Measurements from ENCODE around the gene SEMA4D.
"Not testable (repeated sequence)": the region's sequence is repeated elsewhere in the genome, so short reads cannot be mapped to it uniquely, and the experiment has no call there.

SEMA4D gene

DNA sequence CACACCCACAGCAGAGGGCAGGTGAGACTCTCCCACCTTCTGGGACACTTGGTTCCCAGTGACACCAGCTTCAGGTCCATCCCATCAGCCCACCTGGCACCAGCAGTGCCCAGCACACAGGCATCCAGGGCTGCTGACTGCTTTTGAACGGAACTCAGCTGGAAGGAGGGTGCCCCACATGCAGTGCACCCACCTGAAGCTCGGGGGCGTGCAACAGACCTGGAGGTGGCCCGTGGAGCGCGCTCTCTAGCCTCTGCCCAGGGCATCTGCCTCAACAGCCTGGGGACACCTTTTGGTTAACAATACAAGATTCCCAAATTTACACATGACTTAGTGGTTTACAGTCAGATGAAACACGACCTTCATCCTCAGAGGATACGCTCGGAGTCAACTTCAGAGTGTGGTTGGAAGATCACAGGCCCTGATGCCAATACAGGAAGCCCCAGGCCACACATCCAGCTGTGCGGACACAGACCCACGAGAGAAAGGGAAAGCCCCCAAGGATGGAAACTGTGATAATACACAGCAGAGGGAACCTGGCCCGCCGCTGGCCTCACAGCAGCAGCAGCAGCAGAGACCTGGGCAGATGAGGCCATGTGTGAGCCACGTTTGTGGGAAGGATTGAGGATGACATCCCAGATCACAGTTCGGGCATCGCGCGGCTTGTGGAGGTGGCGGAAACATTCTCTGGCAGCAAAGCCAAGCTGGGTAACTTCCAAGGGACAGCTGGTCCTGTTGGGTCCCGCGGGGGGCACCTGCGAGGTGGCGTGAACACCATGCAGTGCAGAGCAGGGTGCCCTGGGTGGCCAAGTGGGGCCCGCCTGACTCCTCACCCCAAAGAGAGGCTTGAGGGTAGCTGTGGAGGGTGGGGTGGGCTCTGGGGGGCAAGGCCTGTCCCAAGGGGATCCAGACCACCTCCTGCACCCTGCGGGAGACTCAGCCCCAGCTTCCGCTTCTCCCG lies 115.6 kb downstream of the SEMA4D start:
- DNase-seq: no peak

DNA sequence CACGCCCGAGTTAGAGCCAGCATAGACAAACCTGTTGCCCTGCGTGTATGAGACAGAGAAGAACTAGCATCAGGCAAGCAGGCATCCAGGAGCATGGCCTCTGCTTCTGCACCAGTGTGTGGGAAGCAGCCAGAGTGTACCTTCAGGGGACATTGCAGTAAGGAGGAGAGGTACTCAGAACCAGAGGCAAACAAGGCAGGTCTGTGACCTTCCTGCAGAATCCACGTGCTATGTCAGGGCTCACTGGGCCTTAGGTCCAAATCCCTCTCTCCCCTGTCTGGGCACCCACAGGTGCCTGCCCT lies 116.7 kb downstream of the SEMA4D start:
- DNase-seq: no peak

DNA sequence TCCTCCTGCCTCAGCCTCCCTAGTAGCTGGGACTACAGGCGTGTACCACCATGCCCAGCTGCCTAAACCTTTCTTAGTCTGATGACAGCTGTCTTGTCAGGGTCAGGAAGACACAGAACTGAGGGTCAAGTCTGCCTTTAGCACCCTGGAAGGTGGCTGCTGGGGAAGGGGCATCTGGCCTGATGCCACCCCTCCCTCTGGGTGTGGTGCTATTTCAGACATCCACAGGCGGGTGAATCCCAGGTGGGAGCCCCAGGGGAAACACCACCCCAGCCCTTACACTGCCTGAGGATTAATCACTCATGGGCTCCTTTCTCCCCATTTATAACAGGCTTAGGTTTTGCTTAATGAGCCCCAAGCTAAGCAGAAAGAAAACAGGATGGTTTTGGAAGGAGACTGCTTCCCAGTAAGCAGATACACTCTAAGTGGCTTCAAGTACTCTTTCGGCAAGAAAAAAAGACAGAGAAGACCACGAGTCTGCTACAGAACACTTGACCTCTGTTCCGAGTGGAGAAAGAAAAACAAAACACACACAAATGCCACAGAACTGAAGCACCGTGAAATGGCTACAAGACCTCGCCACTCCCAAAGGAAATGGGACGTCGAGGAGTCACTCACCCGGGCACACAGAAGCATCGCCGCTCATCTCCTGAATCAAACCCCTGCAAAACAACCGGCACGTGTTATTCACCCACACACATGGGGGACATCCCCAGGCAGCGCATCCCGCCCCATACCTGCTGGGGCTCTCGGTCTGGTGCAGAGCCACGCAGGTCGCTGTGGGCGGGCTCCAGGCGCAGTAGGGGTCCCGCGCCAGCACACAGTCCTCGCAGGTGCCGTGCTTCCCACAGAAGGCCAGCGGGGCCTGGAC lies 117.2 kb downstream of the SEMA4D start:
- DNase-seq: no peak

DNA sequence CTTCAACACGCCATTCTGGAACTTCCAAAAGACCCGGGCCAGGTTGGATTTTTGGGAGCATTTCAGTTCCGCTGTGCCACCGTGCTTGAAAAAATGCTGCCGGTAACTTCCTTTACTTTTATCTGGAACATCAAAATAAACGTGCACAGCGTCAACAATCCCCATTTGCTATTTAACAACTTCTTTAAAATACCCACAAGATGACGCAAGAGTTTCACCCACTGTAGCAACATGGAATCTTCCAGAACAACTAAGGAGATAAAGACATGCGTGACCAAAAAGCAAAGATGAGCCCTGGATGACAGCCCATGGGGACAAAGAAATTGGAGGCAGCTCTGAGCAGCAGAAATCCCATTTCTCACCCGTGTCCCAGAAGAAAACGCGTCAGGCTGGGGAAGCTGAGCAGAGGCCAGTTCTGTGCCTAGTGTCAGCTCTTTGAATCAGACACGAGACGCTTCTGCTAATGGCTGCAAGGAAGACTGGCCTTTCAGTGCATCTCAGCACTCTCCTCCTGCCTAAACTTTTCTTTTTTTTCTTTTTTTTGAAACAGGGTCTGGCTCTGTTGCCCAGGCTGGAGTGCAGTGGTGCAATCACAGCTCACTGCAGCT lies 118.3 kb downstream of the SEMA4D start:
- no peak for DNase-seq

DNA sequence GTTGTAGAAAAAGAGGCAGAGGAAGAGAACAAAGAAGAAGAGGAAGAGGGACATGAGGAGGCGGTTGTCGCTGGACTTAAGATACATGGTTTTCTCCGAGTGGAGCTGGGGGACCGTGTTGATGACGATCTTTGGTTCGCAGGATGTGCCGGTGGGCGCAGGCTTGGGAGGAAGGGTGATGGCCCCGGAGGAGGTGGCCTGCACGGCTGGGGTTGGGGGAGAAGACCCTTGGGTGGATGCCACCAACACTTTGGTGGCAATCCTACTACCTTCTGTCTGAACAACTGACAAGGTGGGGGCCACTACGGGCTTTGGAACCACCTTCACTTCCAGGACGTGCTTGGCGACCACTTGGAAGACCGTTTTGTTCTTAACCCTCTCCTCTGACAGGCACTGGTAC lies 118.9 kb downstream of the SEMA4D start:
- no peak for DNase-seq

DNA sequence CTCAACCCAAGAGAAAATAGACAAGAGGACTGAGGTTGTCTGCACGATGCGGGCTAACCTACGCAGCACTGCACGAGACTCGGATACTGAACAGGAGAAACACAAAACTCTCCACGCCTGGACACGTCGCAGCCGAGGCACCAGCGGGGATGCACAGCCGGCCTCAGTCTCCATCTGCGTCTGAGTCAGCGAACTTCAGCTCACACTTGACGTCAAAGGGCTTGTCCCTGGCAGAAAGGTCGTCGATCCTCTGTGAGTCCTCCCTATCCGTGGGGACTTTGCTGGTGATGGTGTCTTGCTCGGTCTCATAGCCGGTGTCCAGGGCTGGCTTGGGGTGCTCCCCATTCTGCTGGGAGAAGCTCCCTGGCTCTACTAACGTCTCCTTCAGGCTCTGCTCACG lies 119.4 kb downstream of the SEMA4D start:
- DNase-seq: no peak

- no peak for DNase-seq
Observed at GRCh38 chr9:89377411-89377810, 120.5 kb downstream of the SEMA4D start.

- DNase-seq: no peak
Observed at GRCh38 chr9:89376741-89377351, 121.1 kb downstream of the SEMA4D start.

- no peak for DNase-seq
Observed at GRCh38 chr9:89376286-89376685, 121.6 kb downstream of the SEMA4D start.

GRCh38 chr9:89375191-89375760 lies 122.6 kb downstream of the SEMA4D start:
- DNase-seq: peak; percentile 38

DNA sequence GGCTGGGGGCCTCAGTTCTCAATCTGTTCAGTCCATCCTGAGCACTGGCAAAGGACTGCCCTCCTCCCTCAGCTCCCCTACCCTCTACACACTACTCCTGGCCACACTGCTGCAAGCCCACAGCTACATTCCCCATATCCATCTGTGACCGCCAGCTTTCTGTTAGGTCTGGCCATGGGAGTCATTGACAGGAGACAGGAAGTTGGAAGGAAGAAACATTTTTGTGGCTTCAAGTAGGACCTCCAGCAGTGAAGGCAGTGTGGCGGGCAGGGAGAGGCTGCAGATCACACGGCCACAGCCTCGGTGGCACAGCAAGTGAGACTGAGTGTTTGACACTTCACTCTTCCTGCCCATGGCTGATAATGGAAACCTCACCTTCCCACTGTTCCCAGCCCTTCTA lies 123.7 kb downstream of the SEMA4D start:
- DNase-seq: no peak

DNA sequence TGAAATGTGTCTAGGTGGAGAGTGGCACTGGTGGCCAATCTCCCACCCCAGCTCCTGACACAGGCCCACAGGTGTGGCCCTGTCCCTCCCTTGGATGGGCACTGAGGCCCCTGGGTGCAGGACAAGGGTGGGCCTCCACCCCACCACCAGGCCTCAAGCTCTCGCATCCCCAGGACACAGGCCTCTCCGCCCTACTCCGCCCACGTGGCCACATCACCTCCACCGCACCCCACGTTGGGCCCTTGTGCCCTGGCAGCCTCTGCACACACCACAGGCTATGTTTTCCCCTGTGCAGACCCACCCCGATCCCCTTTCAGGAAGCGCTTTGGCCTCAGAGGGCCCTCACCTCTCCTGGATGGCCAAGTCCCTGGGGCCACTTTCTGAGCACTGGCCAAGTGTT lies 124.9 kb downstream of the SEMA4D start:
- no peak for DNase-seq

GRCh38 chr9:89372230-89372816 lies 125.6 kb downstream of the SEMA4D start:
- DNase-seq: peak; percentile 72

DNA sequence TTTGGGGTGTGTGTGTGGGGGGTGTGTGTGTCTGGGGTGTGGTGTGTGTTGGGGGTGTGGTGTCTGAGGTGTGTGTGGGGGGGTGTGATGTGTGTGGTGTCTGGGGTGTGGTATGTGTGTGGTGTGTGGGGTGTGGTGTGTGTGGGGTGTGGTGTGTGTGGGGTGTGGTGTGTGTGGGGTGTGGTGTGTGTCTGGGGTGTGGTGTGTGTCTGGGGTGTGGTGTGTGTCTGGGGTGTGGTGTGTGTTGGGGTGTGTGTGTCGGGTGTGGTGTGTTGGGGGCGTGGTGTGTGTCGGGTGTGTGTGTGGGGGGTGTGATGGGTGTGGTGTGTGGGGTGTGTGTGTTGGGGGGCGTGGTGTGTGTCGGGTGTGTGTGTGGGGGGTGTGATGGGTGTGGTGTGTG lies 126.1 kb downstream of the SEMA4D start:
- DNase-seq: not testable (repeated sequence)

DNA sequence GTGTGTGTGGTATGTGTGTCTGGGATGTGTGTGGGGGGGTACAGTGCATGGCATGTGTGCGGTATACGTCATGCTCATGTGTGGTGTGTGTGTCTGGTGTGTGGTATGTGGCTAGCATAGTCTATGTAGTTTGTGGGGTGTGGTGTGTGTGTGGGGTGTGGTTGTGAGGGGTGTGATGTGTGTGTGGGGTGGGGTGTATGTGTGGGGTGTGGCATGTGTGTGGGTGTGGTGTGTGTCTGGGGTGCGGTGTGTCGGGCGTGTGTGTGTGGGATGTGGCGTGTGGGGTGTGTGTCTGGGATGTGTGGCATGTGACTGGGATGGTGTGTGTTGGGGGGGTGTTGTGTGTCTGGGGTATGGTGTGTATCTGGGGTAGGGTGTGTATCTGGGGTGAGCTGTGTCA lies 127.3 kb downstream of the SEMA4D start:
- DNase-seq: no peak

DNA sequence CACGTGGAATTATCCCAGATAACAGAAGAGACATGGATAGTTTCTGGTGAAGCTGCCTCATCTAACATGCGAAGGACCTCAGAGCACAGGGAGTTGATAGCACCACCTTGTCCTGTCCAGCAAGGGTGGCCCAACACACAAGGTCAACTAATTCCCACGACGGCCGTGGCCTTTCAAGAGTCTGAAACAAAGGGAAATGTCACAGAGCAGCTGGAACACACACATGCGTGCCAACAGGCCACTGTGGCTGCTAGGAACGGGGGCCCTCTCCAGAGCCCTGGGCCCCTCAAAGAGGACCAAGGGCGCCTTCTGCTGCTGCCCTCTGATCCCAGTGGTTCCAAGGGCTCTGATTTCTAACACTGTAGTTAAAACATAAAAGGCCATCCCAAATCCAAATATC lies 128.9 kb downstream of the SEMA4D start:
- DNase-seq: no peak

- DNase-seq: no peak
Observed at GRCh38 chr9:89368550-89368949, 129.4 kb downstream of the SEMA4D start.

DNA sequence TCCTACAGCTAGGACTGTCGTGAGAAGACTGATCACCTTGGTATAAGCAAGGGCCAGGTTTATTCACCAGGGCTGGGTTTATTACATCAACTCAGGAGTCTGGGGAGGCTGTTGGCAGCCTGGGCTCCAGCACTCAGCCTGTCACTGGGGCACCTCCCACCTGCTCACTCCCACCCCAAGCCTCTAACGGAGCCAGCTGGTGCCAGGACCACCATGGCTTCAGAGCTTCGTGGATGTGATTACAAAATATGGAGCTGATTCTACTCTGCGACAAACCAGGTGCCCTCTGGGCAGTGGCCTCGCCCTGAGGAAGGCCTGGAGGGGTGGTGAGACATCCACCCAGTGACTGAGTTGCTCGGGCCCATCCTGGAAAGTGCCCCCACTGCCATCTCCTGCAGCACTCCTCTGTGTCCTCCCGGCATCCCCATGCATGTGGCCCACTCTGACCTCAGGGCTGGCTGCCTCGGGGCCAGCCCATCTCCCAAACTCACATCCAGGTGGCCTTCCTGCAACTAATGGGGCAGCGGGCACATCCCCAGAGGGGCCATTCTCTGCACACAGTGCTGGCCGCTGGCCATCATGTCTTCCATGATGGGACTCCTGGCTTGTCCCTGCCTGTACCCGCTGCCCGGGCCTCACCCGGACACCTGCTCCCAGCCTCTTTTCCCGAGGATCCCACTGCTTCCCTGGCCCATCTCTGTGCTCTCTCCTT lies 130.0 kb downstream of the SEMA4D start:
- no peak for DNase-seq

DNA sequence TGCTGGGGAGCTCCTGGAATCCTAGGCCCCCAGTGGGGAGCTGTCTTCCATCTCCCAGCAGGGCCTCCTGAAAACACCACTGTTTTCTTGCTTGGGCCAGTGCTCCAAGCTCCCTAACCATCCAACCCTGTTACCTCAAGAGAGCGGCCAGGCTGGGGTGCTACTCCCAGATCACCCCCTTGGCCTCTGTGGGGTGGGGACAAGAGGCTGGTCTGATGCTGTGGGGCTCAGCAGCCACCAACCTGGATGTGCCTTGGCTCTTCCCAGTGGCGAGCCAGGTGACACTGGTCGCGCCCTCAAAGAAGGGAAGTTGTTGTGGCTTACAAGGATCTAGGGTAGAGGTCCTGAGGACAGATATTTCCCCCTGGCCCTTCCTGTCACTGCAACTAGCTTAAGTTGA lies 130.6 kb downstream of the SEMA4D start:
- no peak for DNase-seq

DNA sequence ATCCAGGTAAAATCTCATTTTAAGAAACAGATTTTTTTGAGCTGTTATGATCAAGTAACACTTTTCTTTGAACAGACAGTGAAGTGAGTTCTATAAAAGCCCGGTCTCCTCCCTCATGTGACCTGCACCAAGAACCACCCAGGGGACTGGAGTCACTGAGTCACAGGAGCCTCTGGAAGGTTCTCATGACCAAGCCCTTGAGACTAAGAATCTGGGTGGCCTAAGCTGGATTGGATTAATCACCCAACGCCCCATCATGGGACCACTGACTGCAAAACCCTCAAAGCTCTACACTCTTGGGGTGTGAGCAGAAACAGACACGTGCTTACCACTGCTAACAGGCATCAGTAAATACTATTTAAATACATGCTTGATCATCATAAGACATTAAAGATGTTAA lies 131.2 kb downstream of the SEMA4D start:
- no peak for DNase-seq

DNA sequence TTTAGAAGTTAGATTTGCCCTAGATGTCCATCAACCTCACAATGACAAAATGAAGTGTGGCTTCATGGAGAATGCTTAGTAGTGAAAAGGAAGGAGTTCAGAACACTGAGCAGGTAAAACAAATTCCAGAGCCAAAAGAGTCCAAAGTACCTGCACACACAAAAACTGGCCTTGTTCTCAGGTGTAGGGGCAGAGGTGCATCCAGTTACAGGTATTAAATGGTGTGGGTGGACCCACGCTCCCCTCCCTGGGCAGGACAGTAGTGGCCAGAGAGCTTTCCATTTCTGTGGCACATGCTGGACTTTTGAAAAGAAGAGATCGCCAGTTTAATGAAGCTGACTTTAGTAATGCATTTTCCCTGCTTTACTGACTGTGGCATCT lies 132.4 kb downstream of the SEMA4D start:
- no peak for DNase-seq
